Naive thymus-derived CD4-positive, alpha-beta T cell (primary cell): ENCODE data around the gene PRODH. TPM values are rescaled to one million over a fixed set of nuclear protein-coding genes. Genes with fewer than 3 reads are reported as not detected.
"Not testable (repeated sequence)": the region's sequence is repeated elsewhere in the genome, so short reads cannot be mapped to it uniquely, and the experiment has no call there.

ENCODE experiments used
- ATAC-seq: fragments of 150-1000 bp; cut with Tn5 transposase; 2 replicates; pipeline ENCODE4 v1.10.0; 2021; ENCODE audit warnings: mild to moderate bottlenecking, moderate library complexity
- CTCF ChIA-PET: fragments of 350-600 bp; sonication (Branson Sonifier 250); formaldehyde crosslinking; loops from one replicate; lab custom pipeline; 2021; ENCODE audit warnings: antibody characterized with exemption; lab: Charles Lee
- POLR2A ChIA-PET: fragments of 350-600 bp; sonication (Branson Sonifier 250); formaldehyde crosslinking; loops from one replicate; lab custom pipeline; 2021; ENCODE audit warnings: antibody characterized with exemption, inconsistent platforms; lab: Charles Lee
- DNase-seq, 9 donors: peaks; one replicate each; pipeline versions ENCODE4 v3.0.0 to v3.0.0-alpha.2; 2020 to 2022; ENCODE audit warnings: mixed read lengths in 1 of 9
- H3K27ac ChIP-seq: one replicate; pipeline ENCODE4 v1.7.0; 2013; ENCODE audit warnings: mild to moderate bottlenecking, low read depth, low read length, moderate library complexity
- H3K27me3 ChIP-seq, 2 donors: one replicate each; pipeline ENCODE4 v1.7.0; 2013; ENCODE audit warnings: low read length in 2 of 2, mild to moderate bottlenecking in 2 of 2, moderate library complexity in 2 of 2; ENCODE audit not compliant: control insufficient read depth in 2 of 2, insufficient read depth in 2 of 2
- H3K36me3 ChIP-seq, 3 experiments: 1 replicate in 2 of 3; 2 replicates in 1 of 3; pipeline ENCODE4 v1.7.0; 2013; ENCODE audit warnings: low read length in 3 of 3, mild to moderate bottlenecking in 3 of 3, moderate library complexity in 1 of 3; ENCODE audit not compliant: insufficient read depth in 3 of 3, control insufficient read depth in 2 of 3
- H3K4me1 ChIP-seq, 2 donors: one replicate each; pipeline ENCODE4 v1.7.0; 2013; ENCODE audit warnings: low read length in 2 of 2, mild to moderate bottlenecking in 2 of 2, moderate library complexity in 1 of 2; ENCODE audit not compliant: control insufficient read depth in 2 of 2, insufficient read depth in 2 of 2
- H3K4me3 ChIP-seq: 2 replicates; pipeline ENCODE4 v1.7.0; 2013; ENCODE audit warnings: mild to moderate bottlenecking, low read length
- H3K9me3 ChIP-seq, 3 experiments: 1 replicate in 2 of 3; 2 replicates in 1 of 3; pipeline ENCODE4 v1.7.0; 2013; ENCODE audit warnings: low read length in 3 of 3; ENCODE audit not compliant: control insufficient read depth in 2 of 3
- H3K27ac Mint-ChIP-seq, 9 donors: one replicate each; pipeline ENCODE4 v1.8.0; 2020 to 2022; ENCODE audit warnings: mixed read lengths in 9 of 9, mild to moderate bottlenecking in 8 of 9, moderate library complexity in 5 of 9, inconsistent platforms in 2 of 9
- H3K27me3 Mint-ChIP-seq, 5 donors: one replicate each; pipeline ENCODE4 v1.8.0; 2021 to 2022; ENCODE audit warnings: mixed read lengths in 5 of 5, mild to moderate bottlenecking in 1 of 5
- H3K36me3 Mint-ChIP-seq, 5 donors: one replicate each; pipeline ENCODE4 v1.8.0; 2020 to 2022; ENCODE audit warnings: mixed read lengths in 5 of 5, mild to moderate bottlenecking in 3 of 5, inconsistent platforms in 1 of 5
- H3K4me1 Mint-ChIP-seq, 7 donors: one replicate each; pipeline ENCODE4 v1.8.0; 2020 to 2022; ENCODE audit warnings: mixed read lengths in 7 of 7, mild to moderate bottlenecking in 3 of 7, inconsistent platforms in 1 of 7
- H3K4me3 Mint-ChIP-seq, 10 donors: one replicate each; pipeline ENCODE4 v1.8.0; 2020 to 2022; ENCODE audit warnings: mild to moderate bottlenecking in 10 of 10, mixed read lengths in 10 of 10, moderate library complexity in 6 of 10, inconsistent platforms in 2 of 10
- H3K9me3 Mint-ChIP-seq, 11 donors: one replicate each; pipeline ENCODE4 v1.8.0; 2020 to 2022; ENCODE audit warnings: mixed read lengths in 11 of 11, mild to moderate bottlenecking in 4 of 11, inconsistent platforms in 1 of 11, moderate library complexity in 1 of 11
- intact Hi-C, 2 donors: fragments of 100-400 bp; cut with micrococcal nuclease; formaldehyde crosslinking; loops; one replicate each; pipeline ENCODE4 v1.15.1; 2023
- polyA plus RNA-seq, 2 donors: library from polyadenylated mRNA; unstranded; fragments of 300-500 nt; fragmentation: Illumina TruSeq; gene quantifications; one replicate each; pipeline ENCODE4 v1.2.3, GENCODE V29; 2021
- total RNA-seq, 6 experiments: library from RNA in 5 of 6; stranded (reverse) in 5 of 6; gene quantifications; 1 replicate in 5 of 6; 2 replicates in 1 of 6; pipeline ENCODE4 v1.2.3 and lab custom pipeline; 2021 to 2026

The PRODH gene
- total and polyA plus RNA-seq, 7 experiments from 2014 or later, result 0.04 to 0.51 (median 0.24) TPM; not detected in 2

GRCh38 chr22:18906896-18907295 lies 29.2 kb downstream of the PRODH start:
- no peaks in the 10 kb centered on the region for H3K27me3 Mint-ChIP-seq
- H3K9me3 Mint-ChIP-seq, result no peaks in the 10 kb centered on the region
- CTCF ChIA-PET, result no interaction called here
- no peaks in the 10 kb centered on the region for H3K36me3 Mint-ChIP-seq
- Histone ChIP-seq H3K4me1 (no peaks in the 10 kb centered on the region), H3K27ac (no peak overlapping the region), H3K9me3 (no peaks in the 10 kb centered on the region), H3K4me3 (no peak overlapping the region), H3K27me3 (no peaks in the 10 kb centered on the region), H3K36me3 (no peaks in the 10 kb centered on the region)
- POLR2A ChIA-PET, result no interaction called here
- H3K4me3 Mint-ChIP-seq, result no peak overlapping the region
- no peak overlapping the region for H3K27ac Mint-ChIP-seq
- ATAC-seq, result no peak
- H3K4me1 Mint-ChIP-seq, result no peaks in the 10 kb centered on the region
- no peak for DNase-seq
- intact Hi-C loops, result no loop called here

- H3K27me3 Mint-ChIP-seq, H3K36me3 ChIP-seq, H3K27ac Mint-ChIP-seq, POLR2A ChIA-PET, H3K4me3 ChIP-seq, H3K36me3 Mint-ChIP-seq, H3K9me3 Mint-ChIP-seq, H3K27ac ChIP-seq, ATAC-seq, DNase-seq, H3K4me1 Mint-ChIP-seq, H3K27me3 ChIP-seq, H3K4me1 ChIP-seq, intact Hi-C loops, H3K4me3 Mint-ChIP-seq, H3K9me3 ChIP-seq: not testable (repeated sequence)
- CTCF ChIA-PET, result interaction anchor here (0.7 kb wide), 1 partner anchor 389 kb away, joined by 3 read pairs; no protein-coding TSS in a partner anchor
Observed at GRCh38 chr22:18906410-18906745, 29.7 kb downstream of the PRODH start.

- intact Hi-C loops, result no loop called here
- POLR2A ChIA-PET, result interaction anchor here (1.0 kb wide), 1 partner anchor 239 kb away, joined by 3 read pairs; the partner anchor contains the start of gene ESS2
- no peaks in the 10 kb centered on the region for H3K27me3 Mint-ChIP-seq
- Histone ChIP-seq H3K27me3 (no peaks in the 10 kb centered on the region), H3K36me3 (no peaks in the 10 kb centered on the region), H3K4me3 (no peak within 1 kb of the TSS), H3K27ac (no peak within 1 kb of the TSS), H3K4me1 (no peaks in the 10 kb centered on the region), H3K9me3 (no peaks in the 10 kb centered on the region)
- no peaks in the 10 kb centered on the region for H3K36me3 Mint-ChIP-seq
- H3K27ac Mint-ChIP-seq, result no peak within 1 kb of the TSS
- no peaks in the 10 kb centered on the region for H3K4me1 Mint-ChIP-seq
- ATAC-seq, result peak; percentile 98
- DNase-seq, result no peak
- CTCF ChIA-PET, result interaction anchor here (0.7 kb wide), 1 partner anchor 390 kb away, joined by 3 read pairs; no protein-coding TSS in a partner anchor
- H3K9me3 Mint-ChIP-seq, result no peaks in the 10 kb centered on the region
- no peak within 1 kb of the TSS for H3K4me3 Mint-ChIP-seq
Observed at GRCh38 chr22:18905540-18906409, 30.3 kb downstream of the PRODH start, which contains the start of gene DGCR6. DGCR6 (plus strand) TSS chr22:18906320; CDS start chr22:18906375, 55 bp downstream.

DNA sequence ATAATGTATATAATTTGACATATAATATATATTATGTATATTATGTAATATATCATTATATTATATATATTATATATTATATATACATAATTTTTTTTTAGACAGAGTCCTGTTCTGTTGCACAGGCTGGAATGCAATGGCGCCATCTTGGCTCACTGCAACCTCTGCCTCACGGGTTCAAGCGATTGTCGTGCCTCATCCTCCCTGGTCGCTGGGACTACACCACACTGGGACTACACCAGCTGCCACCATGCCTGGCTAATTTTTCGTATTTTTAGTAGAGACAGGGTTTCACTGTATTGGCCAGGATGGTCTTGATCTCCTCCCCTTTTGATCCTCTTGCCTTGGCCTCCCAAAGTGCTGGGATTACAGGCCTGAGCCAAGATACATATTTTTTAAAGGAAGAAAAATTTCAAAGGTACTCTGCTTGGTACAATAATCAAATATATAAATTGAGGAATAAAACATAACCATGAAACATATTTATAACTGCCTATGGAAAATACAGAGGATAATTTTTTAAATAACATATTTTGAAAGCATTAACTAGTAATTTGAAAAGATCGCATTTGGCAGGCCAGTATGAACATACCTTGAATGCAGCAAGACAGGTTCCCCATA lies 39.9 kb downstream of the PRODH start:
- H3K36me3 Mint-ChIP-seq, H3K4me1 Mint-ChIP-seq, CTCF ChIA-PET, H3K4me1 ChIP-seq, H3K4me3 Mint-ChIP-seq, H3K9me3 Mint-ChIP-seq, H3K9me3 ChIP-seq, H3K4me3 ChIP-seq, H3K27me3 ChIP-seq, ATAC-seq, intact Hi-C loops, H3K27ac ChIP-seq, H3K36me3 ChIP-seq, H3K27me3 Mint-ChIP-seq, POLR2A ChIA-PET, H3K27ac Mint-ChIP-seq: not testable (repeated sequence)
- DNase-seq, result peak in 4 of 9 donors; percentile 8 to 46 (median 24)

DNA sequence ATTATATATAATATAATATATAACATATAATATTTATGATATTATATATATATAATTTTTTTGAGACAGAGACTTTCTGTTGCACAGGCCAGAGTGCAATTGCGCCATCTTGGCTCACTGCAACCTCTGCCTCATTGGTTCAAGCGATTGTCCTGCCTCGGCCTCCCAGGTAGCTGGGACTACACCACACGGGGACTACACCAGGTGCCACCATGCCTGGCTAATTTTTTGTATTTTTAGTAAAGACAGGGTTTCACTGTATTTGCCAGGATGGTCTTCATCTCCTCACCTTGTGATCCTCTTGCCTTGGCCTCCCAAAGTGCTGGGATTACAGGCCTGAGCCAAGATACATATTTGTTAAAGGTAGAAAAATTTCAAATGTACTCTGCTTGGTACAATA lies 42.3 kb downstream of the PRODH start:
- H3K27ac Mint-ChIP-seq, DNase-seq, H3K27ac ChIP-seq, H3K9me3 ChIP-seq, H3K36me3 ChIP-seq, H3K4me3 ChIP-seq, H3K36me3 Mint-ChIP-seq, H3K4me1 Mint-ChIP-seq, H3K9me3 Mint-ChIP-seq, intact Hi-C loops, H3K27me3 ChIP-seq, H3K4me1 ChIP-seq, H3K27me3 Mint-ChIP-seq, POLR2A ChIA-PET, H3K4me3 Mint-ChIP-seq, CTCF ChIA-PET, ATAC-seq: not testable (repeated sequence)

DNA sequence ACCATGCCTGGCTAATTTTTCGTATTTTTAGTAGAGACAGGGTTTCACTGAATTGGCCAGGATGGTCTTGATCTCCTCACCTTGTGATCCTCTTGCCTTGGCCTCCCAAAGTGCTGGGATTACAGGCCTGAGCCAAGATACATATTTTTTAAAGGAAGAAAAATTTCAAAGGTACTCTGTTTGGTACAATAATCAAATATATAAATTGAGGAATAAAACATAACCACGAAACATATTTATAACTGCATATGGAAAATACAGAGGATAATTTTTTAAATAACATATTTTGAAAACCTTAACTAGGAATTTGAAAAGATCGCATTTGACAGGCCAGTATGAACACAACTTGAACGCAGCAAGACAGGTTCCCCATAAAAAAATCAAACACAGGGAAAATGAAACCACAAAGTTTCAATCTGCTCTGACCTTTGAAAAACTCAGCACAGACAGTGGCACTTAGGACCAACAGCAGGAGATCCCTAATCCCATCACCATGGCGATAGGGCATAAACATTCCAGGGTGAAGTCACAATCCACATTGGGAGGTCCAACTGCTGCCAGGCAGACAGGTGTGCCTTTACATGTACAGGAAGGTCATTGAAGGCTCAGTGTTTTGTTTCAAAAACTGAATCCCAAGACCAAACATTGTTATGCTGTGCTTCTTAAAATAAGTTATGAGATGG lies 45.4 kb downstream of the PRODH start:
- POLR2A ChIA-PET, H3K27ac Mint-ChIP-seq, H3K4me3 ChIP-seq, H3K4me1 Mint-ChIP-seq, H3K27ac ChIP-seq, H3K9me3 Mint-ChIP-seq, H3K9me3 ChIP-seq, H3K36me3 Mint-ChIP-seq, H3K4me1 ChIP-seq, H3K4me3 Mint-ChIP-seq, H3K36me3 ChIP-seq, DNase-seq, H3K27me3 Mint-ChIP-seq, H3K27me3 ChIP-seq, CTCF ChIA-PET, intact Hi-C loops: not testable (repeated sequence)
- ATAC-seq, result peak; percentile 47
